Activated T-cell treated with anti-CD3 and anti-CD28 coated beads for 1 hour (primary cell): ENCODE measurements around the gene MPPED1.

Experiments
- DNase-seq: peaks from one replicate; pipeline ENCODE4 v3.0.0-alpha.2; 2020; ENCODE audit warnings: low read depth

The MPPED1 gene

DNA sequence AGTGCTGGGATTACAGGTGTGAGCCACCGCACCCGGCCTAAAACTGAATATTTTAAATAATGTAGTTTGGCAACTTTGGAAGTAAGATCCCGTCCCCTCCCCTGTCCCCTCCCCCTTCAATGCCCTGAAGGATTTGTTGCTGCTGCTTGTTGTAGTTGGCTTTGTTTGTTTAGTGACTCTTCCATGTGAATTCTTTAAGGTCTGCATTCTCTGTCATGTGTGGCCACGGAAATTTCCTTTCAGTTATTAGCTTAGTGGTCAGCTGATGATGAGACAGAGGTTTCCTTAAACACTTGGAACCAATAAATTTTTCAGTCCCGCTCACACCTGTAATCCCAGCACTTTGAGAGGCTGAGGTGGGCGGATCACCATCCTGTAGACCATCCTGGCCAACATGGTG, 109.9 kb downstream of the MPPED1 start:
- no peak for DNase-seq

DNA sequence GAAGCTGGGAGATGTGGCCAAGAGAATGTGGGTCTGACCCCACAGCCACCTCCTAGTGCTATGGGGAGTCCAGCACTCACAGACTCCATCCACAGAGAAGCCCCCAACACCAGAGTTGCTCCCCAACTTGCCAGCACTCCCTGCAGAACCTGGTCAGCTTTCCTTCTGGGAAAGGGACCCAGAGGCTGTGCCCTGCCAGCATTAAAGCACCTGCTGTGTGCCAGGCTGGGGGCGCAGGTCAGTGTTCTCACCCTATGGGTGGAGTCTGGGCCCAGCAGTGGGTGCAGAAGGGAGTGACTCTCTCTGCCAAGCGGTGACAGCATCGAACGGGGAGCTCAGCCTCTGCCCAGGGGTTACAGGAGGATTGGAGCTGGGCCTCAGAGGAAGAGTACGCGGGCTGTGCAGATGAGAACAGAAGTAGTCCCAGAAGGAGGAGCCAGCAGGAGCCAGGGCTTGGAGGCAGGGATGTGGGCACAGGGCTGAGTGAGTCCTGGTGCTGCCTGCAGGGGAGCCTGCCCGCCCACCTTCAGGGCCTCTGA, 114.4 kb downstream of the MPPED1 start:
- DNase-seq = no peak

DNA sequence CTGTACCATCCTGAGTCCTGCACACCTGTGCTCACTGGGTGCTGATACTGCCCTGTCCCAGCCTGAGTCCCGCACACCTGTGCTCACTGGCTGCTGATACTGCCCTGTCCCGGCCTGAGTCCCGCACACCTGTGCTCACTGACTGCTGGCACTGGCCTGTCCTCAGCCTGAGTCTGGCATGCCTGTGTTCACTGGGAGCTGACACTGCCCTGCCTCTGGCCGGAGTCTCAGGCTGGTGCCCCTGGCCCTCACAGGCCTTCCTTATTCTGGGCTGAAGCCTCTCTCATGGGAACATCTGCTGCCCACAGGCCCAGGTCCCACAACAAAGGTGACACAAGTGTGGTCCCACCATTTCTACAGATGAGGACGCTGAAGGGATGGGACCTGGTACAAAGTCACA, 115.1 kb downstream of the MPPED1 start:
- DNase-seq = no peak

DNA sequence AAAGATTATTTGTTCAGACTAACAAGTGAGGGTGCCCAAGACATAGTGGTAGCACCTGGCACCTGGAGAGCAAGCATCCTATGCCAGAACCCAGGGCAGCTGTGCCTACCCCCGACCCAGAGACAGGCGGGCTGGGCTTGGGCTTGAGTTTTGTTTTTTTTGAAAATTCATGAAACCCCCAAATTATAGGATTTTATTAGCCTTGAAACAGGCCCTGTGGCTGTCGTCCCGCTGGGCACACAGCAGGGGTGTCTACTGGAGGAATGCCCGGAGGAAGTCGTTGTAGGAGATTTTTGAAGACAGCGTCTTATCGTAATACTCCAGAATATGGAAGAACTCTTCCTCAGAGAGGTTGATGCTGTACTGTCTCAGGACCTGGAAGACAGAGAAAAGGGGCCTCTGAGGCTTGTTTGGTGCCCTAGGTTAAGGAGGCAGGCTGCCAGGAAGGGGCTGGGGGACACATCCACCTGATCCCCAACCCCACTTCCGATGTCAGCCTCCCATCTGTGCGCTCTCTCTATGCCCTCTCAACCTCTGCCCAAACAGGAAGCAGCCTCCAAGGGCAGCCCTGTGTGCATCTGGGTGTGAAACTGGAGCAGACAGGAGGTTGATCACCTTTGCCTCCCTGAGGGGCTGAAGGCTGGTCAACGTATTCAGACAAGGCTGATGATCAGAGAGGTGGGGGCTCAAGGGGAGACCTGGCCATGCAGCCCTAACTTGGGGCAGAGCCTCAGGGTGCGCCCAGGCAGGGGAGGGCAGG, 117.0 kb downstream of the MPPED1 start:
- DNase-seq = no peak

DNA sequence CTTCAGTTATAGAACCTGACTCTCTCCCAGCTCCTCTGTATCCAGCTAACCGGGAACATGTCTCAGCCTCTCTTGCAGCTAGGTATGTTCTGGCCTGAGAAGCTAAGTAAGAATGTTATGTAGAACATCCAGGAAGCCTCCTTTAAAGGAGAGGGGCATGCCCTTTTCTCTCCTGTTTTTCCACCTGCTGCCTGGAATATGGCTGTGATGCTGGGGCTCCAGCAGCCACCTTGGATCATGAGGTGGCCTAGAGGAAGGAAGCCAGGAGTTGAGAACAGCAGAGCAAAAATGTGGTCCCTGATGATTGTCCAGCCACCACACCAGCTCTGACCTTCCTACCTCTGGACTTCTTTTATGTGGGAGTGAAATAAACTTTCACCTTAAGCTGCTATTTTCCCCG, 117.6 kb downstream of the MPPED1 start:
- DNase-seq = no peak

DNA sequence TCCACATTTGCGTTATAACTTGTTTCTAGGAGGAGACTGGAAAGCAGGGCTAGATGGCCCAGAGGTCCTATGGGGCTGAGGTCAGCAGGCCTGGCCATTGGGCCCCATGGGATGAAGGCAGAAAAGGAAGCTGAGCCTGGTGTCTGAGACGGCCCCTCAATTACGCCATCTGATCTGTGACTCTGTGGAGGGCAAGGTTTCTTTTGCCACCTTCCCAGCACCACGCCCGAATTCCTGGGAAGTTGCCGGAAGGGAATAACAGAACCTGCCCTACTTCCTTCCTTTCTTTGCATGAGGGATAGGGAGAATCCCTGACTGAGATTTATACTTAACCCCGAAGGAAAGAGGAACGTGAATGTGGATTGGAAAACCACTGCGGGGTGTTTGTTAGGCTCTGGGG, 118.1 kb downstream of the MPPED1 start:
- no peak for DNase-seq

DNA sequence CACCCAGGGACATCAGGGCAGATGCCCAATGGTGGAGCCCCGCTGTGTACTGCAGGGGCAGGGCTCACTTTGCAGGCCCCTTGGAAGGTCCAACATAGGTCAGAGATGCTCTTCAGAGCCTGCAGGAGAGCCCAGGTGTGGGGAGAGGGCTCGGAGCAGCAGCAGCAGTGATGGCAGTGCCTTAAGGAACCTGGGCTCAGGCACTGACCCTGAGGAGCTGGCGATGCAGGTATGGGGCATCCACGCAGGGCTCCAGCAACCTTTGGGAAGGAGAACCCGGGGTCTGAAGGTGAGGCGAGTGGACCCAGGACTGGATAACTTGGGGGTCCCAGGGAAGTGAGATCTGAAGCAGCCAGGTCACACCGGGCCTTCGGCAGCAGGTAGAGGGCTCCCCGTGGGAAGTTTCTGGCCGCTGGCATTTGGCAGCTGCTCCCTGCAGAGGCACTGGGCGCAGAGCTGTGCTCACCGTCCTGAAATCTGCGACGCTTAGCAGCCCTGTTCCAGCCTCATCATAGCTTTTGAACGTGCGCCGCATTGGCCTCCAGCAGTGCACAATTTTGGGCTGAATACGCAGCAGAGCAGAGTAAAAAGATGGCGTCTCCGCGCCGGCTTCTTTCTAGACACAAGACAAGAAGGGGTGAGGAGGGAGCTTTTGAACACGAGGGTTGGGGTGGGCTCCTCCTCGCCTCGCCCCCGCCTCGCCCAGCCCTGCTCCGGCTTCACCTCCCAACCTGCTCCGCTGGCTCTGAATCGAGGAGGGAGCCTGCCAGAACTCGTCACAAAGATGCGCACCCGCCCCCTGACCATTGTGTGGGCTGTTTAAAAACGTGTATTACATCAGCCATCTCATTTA, 118.8 kb downstream of the MPPED1 start:
- no peak for DNase-seq

DNA sequence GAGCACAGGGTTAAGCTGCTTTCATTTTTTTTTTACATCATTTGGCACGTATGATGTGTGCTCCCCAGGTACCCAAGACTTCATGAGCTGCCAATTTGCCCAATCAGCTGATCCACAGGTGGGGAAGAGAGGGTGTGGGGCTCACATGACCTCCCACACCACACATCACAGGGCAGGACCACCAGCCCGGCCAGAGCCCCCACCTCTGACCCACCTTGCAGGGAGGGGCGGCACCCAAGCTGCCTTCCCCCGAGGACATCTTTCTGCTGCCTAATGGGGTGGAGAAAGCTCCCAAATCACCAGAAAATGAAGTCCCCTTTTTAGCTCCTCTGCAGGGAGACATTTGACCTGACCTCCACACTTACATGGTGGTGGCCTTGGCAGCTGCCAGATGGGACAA, 119.8 kb downstream of the MPPED1 start:
- DNase-seq = no peak

DNA sequence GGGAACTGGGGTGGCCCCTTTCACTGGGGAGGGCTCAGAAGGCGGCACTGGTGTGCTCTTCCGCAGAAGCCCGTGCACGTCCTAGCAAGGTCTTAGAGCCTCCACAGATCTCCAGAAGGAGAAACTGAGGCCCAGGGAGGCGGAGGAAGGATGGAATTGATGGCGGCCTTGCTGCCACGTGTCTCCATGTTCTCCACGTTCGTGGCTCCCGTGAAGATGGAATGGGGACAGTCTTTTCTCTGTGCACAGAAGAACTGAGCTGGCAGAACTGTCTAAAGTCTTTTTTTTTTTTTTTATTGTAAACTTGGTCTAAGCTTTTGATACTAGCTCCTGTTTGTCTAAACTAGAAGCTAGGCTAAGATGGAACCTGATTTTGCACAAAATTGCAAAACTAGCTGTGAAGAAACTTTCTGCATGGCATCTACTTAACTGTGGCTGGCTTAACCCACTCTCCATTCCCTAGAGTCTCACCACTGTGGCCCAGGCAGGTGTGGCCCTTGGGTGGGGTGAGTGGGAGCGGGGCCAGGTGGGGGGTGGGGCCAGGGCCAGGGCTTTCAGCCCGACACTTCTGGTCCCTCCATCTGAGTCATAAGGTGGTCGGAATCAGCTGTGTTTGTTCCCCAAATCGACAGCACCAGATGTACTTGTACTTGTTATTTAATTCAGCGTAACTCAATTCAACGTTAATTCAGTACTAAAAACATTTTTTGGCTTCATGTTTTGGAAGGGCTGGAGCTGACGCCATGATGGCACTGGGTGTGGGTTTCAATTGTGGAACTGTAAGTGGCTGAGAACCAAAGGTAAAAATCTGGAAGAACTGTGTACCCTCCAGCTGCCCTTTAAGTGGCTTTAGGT, 120.7 kb downstream of the MPPED1 start:
- DNase-seq = no peak

DNA sequence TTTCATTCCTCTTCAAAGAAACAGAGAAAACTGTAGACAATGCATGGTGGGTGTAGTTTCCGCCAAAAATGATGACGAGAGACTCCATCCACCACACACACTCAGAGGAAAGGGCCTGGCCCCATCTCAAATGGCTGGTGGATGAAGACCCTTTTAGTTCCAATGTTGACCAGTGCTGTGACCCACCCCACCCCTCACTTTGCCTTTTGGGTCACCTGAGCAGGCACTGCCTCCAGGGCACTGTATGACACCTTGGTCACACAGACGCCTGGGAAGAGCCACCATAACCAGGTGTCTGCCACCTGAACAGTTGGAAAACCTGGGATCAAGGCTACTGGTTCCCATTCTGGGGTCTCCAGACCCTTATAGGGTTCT, 121.3 kb downstream of the MPPED1 start:
- DNase-seq = no peak

DNA sequence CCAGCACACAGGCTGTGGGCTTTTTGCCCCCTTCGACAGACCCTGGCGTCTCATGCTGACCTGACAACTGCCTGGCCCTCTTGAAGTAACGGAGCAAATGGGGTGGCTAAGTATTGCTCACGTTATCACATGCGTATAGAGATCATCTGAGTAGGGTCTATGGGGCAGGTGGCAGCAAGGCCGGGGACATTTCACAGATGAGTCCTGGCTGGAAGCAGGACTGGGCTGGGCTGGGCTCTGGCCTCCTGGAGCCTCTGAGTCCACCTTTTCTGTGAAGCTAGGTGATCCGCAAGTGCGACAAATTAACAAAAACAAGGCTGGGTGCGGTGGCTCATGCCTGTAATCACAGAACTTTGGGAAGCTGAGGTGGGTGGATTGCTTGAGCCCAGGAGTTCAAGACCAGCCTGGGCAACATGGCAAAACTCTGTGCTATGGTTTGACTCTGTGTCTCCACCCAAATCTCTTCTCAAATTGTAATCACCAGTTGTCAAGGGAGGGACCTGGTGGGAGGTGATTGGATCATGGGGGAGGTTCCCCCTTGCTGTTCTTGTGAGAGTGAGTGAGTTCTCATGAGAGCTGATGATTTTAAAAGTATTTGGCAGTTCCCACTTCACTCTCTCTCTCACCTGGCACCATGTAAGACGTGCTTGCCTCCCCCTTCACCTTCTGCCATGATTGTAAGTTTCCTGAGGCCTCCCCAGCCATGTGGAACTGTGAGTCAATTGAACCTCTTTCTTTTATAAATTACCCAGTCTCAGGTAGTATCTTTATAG, 122.0 kb downstream of the MPPED1 start:
- DNase-seq = no peak

DNA sequence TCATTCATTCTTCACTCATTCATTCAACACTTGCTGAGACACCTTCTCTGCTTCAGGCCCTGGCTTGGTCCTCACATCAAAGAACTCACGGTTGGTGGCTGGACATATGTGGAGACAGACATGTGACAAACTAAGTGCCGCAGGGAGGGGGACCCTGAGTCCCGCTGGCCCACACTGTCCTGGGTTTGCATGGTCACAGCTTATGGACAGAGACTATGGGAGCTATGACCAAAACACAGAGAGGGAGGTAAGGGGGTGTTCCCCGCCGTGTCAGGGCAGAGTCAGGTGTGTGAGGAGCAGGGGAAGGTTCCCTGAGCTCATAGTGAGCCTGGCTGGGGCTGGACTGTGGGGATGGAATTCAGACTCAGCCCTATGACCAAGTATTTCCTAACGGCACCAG, 123.1 kb downstream of the MPPED1 start:
- no peak for DNase-seq

DNA sequence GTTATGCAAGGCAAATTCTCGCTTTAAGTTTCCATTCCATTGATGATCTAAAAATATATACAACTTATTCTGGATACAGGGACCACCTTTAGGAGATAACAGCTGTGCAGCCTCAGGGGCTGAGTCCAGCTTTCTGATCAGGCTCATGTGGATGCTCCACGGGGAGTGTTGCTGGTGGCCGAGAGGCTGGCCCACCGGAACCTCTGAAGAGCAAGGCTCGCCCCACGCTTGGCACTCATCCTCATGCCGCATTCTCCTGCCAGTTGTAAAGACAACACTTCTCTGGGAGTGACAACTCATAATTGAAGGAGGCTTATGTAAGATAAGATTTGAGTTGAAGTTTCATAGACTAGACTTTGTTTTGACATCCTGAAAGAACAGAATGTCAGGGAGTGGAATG, 123.5 kb downstream of the MPPED1 start:
- no peak for DNase-seq

DNA sequence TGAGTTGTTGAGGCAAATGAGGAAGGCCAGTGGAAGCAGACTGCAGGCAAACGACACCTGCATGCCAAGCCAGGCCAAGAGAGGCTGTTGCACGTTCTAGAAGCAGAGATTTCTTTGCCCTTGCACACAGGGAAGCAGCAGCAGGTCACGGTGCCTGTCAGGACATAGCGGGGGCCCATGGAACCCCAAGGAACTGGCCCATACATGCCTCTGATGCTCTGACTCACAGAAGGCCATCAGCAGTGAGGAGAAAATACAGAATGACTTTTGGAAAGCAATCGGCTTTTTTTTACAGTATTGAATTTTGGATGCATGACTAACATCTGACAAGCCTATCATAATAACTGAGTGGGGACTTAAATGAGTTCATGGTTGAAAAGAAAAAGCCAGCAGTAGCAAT, 123.9 kb downstream of the MPPED1 start:
- DNase-seq = no peak

DNA sequence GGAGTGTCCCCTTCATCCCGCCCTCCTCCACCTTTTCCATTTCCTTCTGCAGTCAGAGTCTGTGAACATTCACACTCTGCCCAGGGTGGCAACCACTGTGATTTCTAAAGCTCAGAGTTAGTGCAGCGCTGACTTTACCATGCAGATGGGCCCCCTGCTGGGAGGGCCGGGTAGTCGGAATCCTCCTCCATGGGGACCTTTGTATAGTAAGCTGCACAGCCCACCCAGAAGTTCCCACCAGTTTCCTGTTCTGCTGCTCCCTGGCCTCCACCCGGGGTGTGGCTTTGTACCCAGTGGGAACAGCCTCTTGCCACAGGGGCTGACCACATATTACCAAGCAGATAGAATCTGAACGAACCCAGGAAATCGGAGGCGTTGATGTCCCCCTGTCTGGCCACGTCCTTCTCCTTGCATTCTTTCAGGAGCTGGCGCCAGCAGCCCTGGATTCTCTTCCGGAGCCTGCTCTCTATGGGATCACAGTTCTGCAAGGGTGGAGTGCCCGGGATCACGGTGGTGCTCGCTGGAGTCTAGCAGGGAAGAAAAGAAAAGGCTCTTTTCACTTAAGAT, 125.3 kb downstream of the MPPED1 start:
- DNase-seq = no peak

DNA sequence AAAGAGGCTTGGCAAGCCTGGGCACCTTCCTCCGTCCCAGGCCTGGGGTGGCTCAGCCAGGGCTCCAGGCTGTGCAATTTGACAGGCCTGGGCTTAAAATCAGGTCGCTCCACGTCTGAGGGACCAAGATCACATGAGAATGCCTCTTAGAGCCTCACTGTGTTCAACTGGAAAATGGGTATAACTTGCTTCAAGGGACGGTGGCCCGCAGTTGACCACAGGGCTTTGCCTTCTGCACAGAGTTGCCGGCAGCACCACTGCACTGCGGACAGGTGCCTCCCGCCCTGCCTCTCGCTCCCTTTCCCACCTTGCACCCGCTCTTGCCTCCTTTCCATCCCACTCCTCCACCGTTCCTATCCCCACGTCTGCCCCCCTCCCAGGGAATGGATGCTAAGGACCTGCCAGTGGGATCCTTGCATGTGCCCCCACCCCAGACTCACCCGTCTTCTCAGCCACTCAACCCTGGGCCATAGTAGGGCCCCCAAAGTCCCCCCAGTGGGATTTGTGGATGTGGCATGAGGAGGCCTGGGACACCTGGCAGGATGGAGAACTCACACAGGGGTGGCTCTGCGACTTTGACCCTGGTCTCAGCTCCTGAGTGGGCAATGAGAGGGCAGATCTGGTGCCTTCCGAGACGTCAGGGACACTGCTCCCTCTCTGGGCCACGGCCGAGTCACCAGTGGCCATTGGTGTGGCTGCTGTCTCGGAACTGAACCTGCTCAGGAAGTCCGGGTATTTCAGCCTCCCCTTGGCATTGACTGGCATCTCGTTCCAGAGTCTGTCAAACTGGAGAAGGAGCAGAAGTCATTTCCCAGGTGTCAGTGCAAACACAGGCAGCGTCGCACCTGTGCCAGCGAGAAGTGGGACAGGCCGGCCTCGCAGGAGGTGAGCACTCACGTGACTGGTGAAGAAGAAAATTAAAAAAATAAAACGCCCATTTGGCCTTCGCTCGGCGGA, 128.0 kb downstream of the MPPED1 start:
- DNase-seq = no peak

DNA sequence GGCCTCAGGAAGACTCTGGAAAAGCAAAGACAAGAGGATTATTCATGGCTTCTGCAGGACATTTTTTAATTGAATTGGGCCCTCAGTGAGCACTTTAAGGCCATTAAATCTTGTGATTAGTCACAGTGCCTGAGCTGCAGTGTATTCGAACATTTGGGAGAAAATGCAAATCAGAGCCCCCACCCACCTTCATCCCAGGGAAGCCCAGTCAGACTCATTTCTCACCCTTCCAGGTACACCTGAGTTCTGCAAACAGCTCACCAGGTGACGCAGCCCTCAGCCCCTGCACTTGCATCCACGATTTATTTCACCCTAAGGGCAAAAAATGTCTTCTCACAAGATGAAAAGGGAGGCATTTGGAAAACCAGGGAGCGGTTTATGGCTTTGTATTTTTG, 128.7 kb downstream of the MPPED1 start:
- no peak for DNase-seq

DNA sequence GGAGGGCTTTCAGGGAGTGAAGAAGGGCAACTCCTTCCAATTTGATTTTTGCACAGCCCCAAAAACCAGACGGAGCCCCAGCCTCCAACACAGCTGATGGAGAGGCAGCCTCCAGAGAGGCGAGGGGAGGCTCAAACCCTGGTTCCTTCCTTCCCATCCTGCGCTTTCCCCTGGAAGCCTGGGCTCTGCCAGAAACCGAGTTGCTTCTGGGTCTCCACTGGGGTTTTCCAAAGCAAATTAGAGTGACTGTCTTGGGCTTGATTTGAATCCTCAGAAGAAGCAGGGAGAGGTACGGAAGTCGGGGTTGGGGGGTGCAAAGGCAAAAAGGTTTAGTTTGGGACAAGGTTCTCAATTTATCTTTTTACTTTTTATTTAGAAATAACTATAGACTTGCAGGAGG, 129.2 kb downstream of the MPPED1 start:
- no peak for DNase-seq

DNA sequence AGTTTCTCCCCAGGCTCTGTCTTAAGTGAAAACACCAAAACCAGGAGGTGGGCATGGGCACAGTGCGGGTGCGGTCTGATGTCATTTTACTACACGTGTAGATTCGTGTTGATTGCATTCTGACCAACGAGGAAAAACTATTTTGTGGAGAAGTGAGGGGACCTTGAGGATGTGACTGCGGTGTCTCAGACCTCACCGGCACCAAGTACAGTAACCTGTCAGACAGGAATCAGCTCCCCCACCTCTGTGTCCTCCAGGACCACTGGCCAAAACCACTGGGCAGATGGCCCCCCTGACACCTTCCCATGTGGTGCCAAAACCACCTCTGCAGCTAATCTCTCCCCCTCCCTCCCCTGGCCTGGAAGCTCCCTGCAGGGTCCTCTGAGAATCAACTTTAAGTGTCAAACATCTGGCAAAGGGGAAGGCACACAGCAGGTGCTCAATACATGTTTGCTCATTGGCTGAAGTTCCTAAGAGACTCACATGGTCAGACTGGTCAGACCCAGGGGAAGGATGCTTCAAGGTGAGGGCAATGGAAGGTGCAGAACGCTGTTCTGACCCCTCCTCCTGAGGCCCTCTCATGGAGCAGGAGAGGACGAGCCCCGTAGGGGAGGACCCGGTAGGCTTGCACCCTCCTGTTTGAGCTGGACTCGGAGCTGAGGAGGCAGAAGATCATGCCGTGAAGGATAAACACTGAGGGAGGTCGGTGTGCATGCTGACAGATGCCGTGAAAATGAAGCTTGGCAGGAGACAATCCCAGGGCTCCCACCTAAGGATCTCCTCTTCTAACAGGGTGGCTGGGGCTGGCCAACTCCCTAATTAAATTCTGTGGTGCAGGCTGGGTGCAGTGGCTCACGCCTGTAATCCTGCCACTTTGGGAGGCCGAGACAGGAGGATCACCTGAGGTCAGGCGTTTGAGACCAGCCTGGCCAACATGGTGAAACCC, 129.9 kb downstream of the MPPED1 start:
- no peak for DNase-seq
